ENCODE results near the gene AMDHD1. TPM values are rescaled to one million over a fixed set of nuclear protein-coding genes. Genes with fewer than 3 reads are reported as not detected.

The AMDHD1 gene
- total RNA-seq, 1 experiment from 2014 or later, result 1.2 TPM

GRCh38 chr12:95972832-95973456, 29.8 kb downstream of the AMDHD1 start:
- CTCF ChIA-PET, result interaction anchor here (0.7 kb wide), 1 partner anchor 1215 kb away, joined by 3 read pairs; no protein-coding TSS in a partner anchor
- no peaks in the 10 kb centered on the region for H3K36me3 Mint-ChIP-seq (ENCODE audit: insufficient read depth, unreplicated experiment)
- no peak for DNase-seq
- BruUV-seq (replicated peaks), result no TSS peak
- no peak overlapping the region for H3K4me3 Mint-ChIP-seq (ENCODE audit: low read depth, unreplicated experiment)
- TF ChIP-seq CTCF (IDR thresholded peaks at IDR 0.05; ENCODE audit: unreplicated experiment), result no peak
- intact Hi-C loops (cut with micrococcal nuclease; ENCODE audit: unreplicated experiment), result no loop called here
- H3K9me3 Mint-ChIP-seq (ENCODE audit: low read depth, unreplicated experiment), result no peaks in the 10 kb centered on the region
- no peak overlapping the region for H3K27ac Mint-ChIP-seq (ENCODE audit: unreplicated experiment)
- no peaks in the 10 kb centered on the region for H3K4me1 Mint-ChIP-seq (ENCODE audit: low read depth, unreplicated experiment)
- no peaks in the 10 kb centered on the region for H3K27me3 Mint-ChIP-seq (ENCODE audit: unreplicated experiment)

- Mint-ChIP-seq H3K27ac (ENCODE audit: unreplicated experiment) (no peak overlapping the region), H3K36me3 (ENCODE audit: insufficient read depth, unreplicated experiment) (no peaks in the 10 kb centered on the region), H3K9me3 (ENCODE audit: low read depth, unreplicated experiment) (no peaks in the 10 kb centered on the region), H3K4me3 (ENCODE audit: low read depth, unreplicated experiment) (no peak overlapping the region), H3K27me3 (ENCODE audit: unreplicated experiment) (no peaks in the 10 kb centered on the region), H3K4me1 (ENCODE audit: low read depth, unreplicated experiment) (no peaks in the 10 kb centered on the region)
- no TSS peak for BruUV-seq (replicated peaks)
- TF ChIP-seq CTCF (IDR thresholded peaks at IDR 0.05; ENCODE audit: unreplicated experiment), result no peak
- CTCF ChIA-PET, result no interaction called here
- no peak for DNase-seq
- intact Hi-C loops (cut with micrococcal nuclease; ENCODE audit: unreplicated experiment), result no loop called here
These were observed 31.2 kb downstream of the AMDHD1 start for GRCh38 chr12:95974358-95974757.

GRCh38 chr12:95975491-95975890, 32.4 kb downstream of the AMDHD1 start:
- Mint-ChIP-seq H3K36me3 (ENCODE audit: insufficient read depth, unreplicated experiment) (no peaks in the 10 kb centered on the region), H3K9me3 (ENCODE audit: low read depth, unreplicated experiment) (no peaks in the 10 kb centered on the region), H3K4me3 (ENCODE audit: low read depth, unreplicated experiment) (no peak overlapping the region), H3K27me3 (ENCODE audit: unreplicated experiment) (no peaks in the 10 kb centered on the region), H3K4me1 (ENCODE audit: low read depth, unreplicated experiment) (no peaks in the 10 kb centered on the region), H3K27ac (ENCODE audit: unreplicated experiment) (no peak overlapping the region)
- BruUV-seq (replicated peaks), result no TSS peak
- DNase-seq, result no peak
- CTCF ChIA-PET, result no interaction called here
- intact Hi-C loops (cut with micrococcal nuclease; ENCODE audit: unreplicated experiment), result no loop called here
- no peak for TF ChIP-seq CTCF (IDR thresholded peaks at IDR 0.05; ENCODE audit: unreplicated experiment)

- BruUV-seq (replicated peaks), result no TSS peak
- Mint-ChIP-seq H3K9me3 (ENCODE audit: low read depth, unreplicated experiment) (no peaks in the 10 kb centered on the region), H3K4me1 (ENCODE audit: low read depth, unreplicated experiment) (no peaks in the 10 kb centered on the region), H3K27me3 (ENCODE audit: unreplicated experiment) (no peaks in the 10 kb centered on the region), H3K36me3 (ENCODE audit: insufficient read depth, unreplicated experiment) (no peaks in the 10 kb centered on the region), H3K27ac (ENCODE audit: unreplicated experiment) (no peak overlapping the region), H3K4me3 (ENCODE audit: low read depth, unreplicated experiment) (no peak overlapping the region)
- CTCF ChIA-PET, result no interaction called here
- DNase-seq, result no peak
- no peak for TF ChIP-seq CTCF (IDR thresholded peaks at IDR 0.05; ENCODE audit: unreplicated experiment)
- intact Hi-C loops (cut with micrococcal nuclease; ENCODE audit: unreplicated experiment), result no loop called here
These were observed 33.3 kb downstream of the AMDHD1 start for GRCh38 chr12:95976416-95976832.

Data from Calu3 (cell line).